Measurements from ENCODE around the gene MUTYH.
"Not testable (repeated sequence)": the region's sequence is repeated elsewhere in the genome, so short reads cannot be mapped to it uniquely, and the experiment has no call there.

Gene MUTYH

GRCh38 chr1:45317166-45317565 is 23.1 kb downstream of the MUTYH start:
- no peak for DNase-seq

GRCh38 chr1:45314266-45314665 is 26.0 kb downstream of the MUTYH start:
- DNase-seq, result no peak

GRCh38 chr1:45306905-45307304 is 33.3 kb downstream of the MUTYH start:
- no peak for DNase-seq

GRCh38 chr1:45306319-45306718 is 33.9 kb downstream of the MUTYH start:
- no peak for DNase-seq

GRCh38 chr1:45305231-45305630 is 35.0 kb downstream of the MUTYH start:
- no peak for DNase-seq

GRCh38 chr1:45304311-45305081 is 35.7 kb downstream of the MUTYH start:
- DNase-seq, result peak; percentile 60

GRCh38 chr1:45303520-45304310 is 36.5 kb downstream of the MUTYH start:
- peak; percentile 94 for DNase-seq

GRCh38 chr1:45302505-45303150 is 37.6 kb downstream of the MUTYH start:
- DNase-seq, result no peak

GRCh38 chr1:45300669-45300997 is 39.6 kb downstream of the MUTYH start:
- no peak for DNase-seq

- DNase-seq, result peak; percentile 85
Observed at GRCh38 chr1:45299981-45300668, 40.1 kb downstream of the MUTYH start.

- no peak for DNase-seq
Observed at GRCh38 chr1:45299296-45299695, 40.9 kb downstream of the MUTYH start.

- DNase-seq, result no peak
Observed at GRCh38 chr1:45297666-45298356, 42.4 kb downstream of the MUTYH start.

- DNase-seq, result no peak
Observed at GRCh38 chr1:45291716-45292115, 48.5 kb downstream of the MUTYH start.

- DNase-seq, result not testable (repeated sequence)
Observed at GRCh38 chr1:45291002-45291401, 49.2 kb downstream of the MUTYH start.

GRCh38 chr1:45286521-45286920 is 53.7 kb downstream of the MUTYH start:
- not testable (repeated sequence) for DNase-seq

- DNase-seq, result not testable (repeated sequence)
Observed at GRCh38 chr1:45284858-45285257, 55.4 kb downstream of the MUTYH start.

- no peak for DNase-seq
Observed at GRCh38 chr1:45282351-45282750, 57.9 kb downstream of the MUTYH start.
